GM21515 (cell line): ENCODE measurements around the gene JAG1.

ENCODE experiments used
- ATAC-seq: cut with Tn5 transposase; IDR thresholded peaks from one replicate; pipeline ENCODE4 v1.9.1; 2021; ENCODE audit not compliant: unreplicated experiment

The JAG1 gene

DNA sequence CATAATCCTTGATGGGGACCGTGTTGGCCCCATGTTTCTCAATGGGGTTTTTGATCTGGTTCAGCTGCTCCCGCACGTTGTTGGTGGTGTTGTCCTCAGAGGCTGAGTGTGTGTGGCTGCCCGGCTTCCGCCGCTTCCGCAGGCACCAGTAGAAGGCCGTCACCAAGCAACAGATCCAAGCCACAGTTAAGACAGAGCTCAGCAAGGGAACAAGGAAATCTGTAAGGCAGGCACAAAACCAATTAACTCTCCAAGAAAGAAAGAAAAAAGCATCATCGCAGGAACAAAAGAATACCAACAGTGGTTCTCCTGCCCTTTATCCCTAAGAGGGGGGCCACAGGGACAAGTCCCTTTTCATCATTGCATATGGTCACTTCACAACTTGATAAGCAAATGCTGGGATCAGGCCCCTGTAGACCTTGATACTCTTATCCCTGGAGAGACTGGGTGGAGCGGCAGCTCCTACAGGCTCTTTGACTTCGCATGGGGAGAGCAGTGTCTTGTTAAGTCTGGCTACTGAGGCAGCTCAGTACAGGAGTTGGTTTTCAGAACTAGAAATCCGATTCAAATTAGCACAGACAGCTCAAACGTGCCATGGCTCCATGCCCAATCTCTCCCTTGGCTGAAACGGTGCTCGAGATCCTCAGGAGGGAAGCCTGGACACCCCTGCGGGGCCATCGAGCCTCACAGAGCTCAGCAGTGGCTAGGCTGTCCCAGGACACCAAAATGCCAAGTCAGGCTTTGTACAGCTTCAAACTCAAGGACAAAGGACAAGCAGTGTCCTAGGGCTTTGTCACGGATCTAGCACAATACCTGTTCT, 33.9 kb downstream of the JAG1 start:
- no peak for ATAC-seq

- ATAC-seq: no peak
Measured at GRCh38 chr20:10639077-10639736, 34.6 kb downstream of the JAG1 start.

- no peak for ATAC-seq
Measured at GRCh38 chr20:10637563-10637962, 36.2 kb downstream of the JAG1 start.

GRCh38 chr20:10637031-10637559, 36.7 kb downstream of the JAG1 start:
- ATAC-seq: no peak

- ATAC-seq: no peak
Measured at GRCh38 chr20:10636326-10636818, 37.4 kb downstream of the JAG1 start.

DNA sequence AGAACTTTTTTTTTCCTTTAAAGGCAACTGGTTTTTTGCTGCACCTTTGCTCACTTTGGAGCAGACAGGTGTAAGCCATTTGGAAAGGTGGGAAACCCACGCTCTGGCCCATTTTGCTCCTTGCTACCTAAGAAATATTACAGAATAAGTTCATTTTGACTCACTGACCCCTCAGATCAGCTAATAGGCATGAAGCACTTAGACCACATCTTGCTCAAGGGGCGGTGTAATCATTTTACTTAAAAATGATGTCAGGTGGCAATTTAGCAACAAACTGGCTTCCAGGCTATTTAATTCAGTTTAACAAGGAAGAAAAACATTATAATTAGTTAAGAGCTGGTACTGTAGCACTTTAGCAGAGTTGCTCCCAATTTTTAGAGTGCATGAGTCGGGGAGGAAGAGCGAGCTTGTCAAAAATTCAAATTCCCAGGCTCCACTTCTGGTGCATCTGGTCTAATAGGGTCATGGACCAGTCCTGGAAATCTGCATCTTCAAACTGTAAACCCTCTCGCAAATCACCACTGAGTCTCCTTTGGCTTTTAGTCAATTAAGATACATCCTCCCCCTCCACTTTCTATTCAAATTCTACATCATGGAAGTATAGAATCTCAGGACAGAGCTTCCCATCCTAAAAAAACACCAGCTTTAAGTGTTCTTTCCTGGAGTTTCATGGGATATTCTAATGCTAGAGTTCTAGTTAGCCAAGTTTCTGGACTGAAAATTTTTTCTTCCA, 38.2 kb downstream of the JAG1 start:
- ATAC-seq: no peak

DNA sequence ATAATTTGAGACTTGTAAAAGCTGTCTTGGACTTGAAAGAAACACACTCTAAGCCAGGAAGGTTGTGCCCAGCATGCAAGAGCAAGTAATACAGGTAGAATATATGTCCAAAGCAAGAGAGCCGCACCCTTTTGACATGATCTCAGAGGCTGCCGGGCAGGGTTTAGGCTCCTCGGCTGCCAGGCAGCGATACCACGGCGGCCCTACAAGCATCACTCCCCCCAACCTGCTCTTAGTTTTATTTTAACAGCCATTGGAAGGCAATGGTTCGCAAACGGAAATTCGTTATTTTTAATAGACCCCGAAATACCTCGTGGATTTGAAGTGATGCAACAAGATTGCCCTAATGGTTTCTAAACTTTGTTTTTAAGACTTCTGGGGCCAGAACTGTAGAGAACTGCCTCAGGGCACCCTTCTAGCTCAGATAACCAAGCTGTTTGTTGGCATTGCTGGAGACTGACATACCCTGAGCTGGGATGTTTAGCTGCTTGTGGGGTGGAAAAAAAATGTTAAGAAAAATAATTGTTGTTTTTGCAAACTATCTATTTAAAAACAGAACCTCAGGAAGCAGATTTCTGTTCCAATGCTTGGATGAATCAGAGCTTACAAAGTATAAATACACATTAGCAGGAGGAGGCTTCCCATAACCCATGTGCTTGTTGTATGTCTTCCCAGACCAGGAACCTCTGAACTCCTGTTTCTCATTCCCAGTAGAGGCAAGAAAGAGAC, 39.0 kb downstream of the JAG1 start:
- ATAC-seq: no peak

- no peak for ATAC-seq
Measured at GRCh38 chr20:10634211-10634610, 39.6 kb downstream of the JAG1 start.

DNA sequence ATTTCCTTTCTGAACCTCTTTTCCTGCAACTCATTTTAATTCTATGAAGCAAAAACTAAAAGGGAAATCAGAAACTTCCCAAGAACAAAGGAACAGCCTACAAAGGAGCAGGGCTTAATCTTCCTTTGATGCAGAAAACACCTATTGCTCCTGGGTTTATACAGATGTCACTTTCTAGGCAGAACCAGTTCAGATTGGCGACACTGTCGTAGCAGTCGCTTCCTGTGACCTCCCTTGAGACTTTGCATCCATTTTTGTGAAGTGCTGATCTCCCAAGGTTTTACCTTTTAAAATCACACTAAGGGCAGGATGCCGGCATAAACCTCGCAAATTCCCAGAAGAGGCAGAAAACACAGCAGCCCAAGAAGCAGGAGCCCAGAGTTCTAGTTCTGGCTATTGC, 40.1 kb downstream of the JAG1 start:
- no peak for ATAC-seq

GRCh38 chr20:10632721-10633509, 40.9 kb downstream of the JAG1 start:
- ATAC-seq: no peak

- no peak for ATAC-seq
Measured at GRCh38 chr20:10631126-10631525, 42.7 kb downstream of the JAG1 start.

GRCh38 chr20:10629946-10630650, 43.7 kb downstream of the JAG1 start:
- no peak for ATAC-seq

DNA sequence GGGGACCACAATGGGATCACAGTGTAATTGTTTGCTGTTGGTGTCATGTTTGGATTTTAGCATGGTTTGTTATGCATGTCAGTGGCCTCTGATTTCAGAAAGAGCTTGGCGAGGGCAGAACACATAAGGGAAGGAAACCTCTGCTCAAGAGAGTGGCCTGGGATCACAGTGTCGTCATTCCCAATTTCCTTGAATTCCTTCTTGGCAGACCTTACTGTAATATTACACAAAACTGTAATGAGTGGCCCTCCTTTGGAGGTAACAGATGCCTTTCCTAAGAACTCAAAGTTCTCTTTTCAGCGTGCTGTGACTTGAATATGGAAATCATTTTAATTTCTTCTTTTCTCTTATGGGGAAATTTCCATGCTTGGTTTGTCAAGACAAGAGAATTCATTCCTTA, 46.9 kb downstream of the JAG1 start:
- ATAC-seq: no peak

DNA sequence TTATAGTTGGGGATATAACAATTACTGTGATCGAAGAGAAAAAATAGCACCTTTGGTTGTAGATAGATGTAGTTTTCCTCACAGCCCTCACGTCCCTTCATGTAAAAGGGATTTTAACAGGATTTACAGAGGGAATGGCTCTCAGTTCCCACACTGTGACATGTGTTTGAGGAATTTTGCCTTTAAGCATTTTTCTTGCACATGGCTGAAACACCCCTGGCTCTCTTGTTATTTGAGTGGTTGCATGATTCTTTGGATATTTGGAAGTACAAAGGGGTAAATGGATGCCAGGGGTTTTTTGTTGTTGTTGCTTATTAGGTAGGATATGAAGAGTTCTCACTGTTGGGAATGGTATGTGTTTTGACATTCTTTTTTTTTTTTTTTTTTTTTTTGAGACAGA, 48.2 kb downstream of the JAG1 start:
- ATAC-seq: no peak

GRCh38 chr20:10622657-10623418, 51.0 kb downstream of the JAG1 start:
- no peak for ATAC-seq

- no peak for ATAC-seq
Measured at GRCh38 chr20:10621149-10621548, 52.6 kb downstream of the JAG1 start.

- ATAC-seq: no peak
Measured at GRCh38 chr20:10619427-10619826, 54.4 kb downstream of the JAG1 start.

GRCh38 chr20:10618611-10619245, 55.1 kb downstream of the JAG1 start:
- no peak for ATAC-seq
